ENCODE measurements around the gene SLC15A1.

SLC15A1 gene

GRCh38 chr13:98752467-98753290 lies at the start of gene SLC15A1:
Gene SLC15A1 (minus strand): TSS chr13:98752672. CDS start chr13:98752598, 74 bp downstream.
- H3K9ac ChIP-seq (ENCODE audit: low read length): no peak within 1 kb of the TSS
- H3K4me3 ChIP-seq (ENCODE audit: low read depth, low read length): peak within 1 kb of the TSS; percentile 65
- H3K9me3 ChIP-seq (ENCODE audit: control insufficient read depth, insufficient read depth, low read depth, low read length): no peaks in the 10 kb centered on the region
- H3K27me3 ChIP-seq (ENCODE audit: control insufficient read depth, insufficient read depth, low read length): peaks cover 42% of the 10 kb centered on the region
- no peak within 1 kb of the TSS for H3K27ac ChIP-seq (ENCODE audit: low read depth, low read length)
- no peaks in the 10 kb centered on the region for H3K36me3 ChIP-seq (ENCODE audit: control insufficient read depth, insufficient read depth, low read length)
- H3K4me1 ChIP-seq (ENCODE audit: control insufficient read depth, insufficient read depth, low read length): peaks cover 7% of the 10 kb centered on the region

- H3K36me3 ChIP-seq (ENCODE audit: control insufficient read depth, insufficient read depth, low read length): no peaks in the 10 kb centered on the region
- no peaks in the 10 kb centered on the region for H3K9me3 ChIP-seq (ENCODE audit: control insufficient read depth, insufficient read depth, low read depth, low read length)
- H3K27me3 ChIP-seq (ENCODE audit: control insufficient read depth, insufficient read depth, low read length): no peaks in the 10 kb centered on the region
- H3K27ac ChIP-seq (ENCODE audit: low read depth, low read length): no peak overlapping the region
- H3K9ac ChIP-seq (ENCODE audit: low read length): no peak overlapping the region
- H3K4me3 ChIP-seq (ENCODE audit: low read depth, low read length): no peak overlapping the region
- H3K4me1 ChIP-seq (ENCODE audit: control insufficient read depth, insufficient read depth, low read length): peaks cover 7% of the 10 kb centered on the region
These were observed 49.4 kb upstream of the SLC15A1 start for GRCh38 chr13:98801626-98802418.

GRCh38 chr13:98800078-98800477 lies 47.6 kb upstream of the SLC15A1 start:
- 0 out of 2 replicates have a peak, but pooled peaks cover 2% of the 10 kb centered on the region for H3K36me3 ChIP-seq (ENCODE audit: control insufficient read depth, insufficient read depth, low read length)
- H3K9me3 ChIP-seq (ENCODE audit: control insufficient read depth, insufficient read depth, low read depth, low read length): no peaks in the 10 kb centered on the region
- no peak overlapping the region for H3K27ac ChIP-seq (ENCODE audit: low read depth, low read length)
- H3K27me3 ChIP-seq (ENCODE audit: control insufficient read depth, insufficient read depth, low read length): no peaks in the 10 kb centered on the region
- H3K9ac ChIP-seq (ENCODE audit: low read length): no peak overlapping the region
- H3K4me3 ChIP-seq (ENCODE audit: low read depth, low read length): no peak overlapping the region
- peaks cover 13% of the 10 kb centered on the region for H3K4me1 ChIP-seq (ENCODE audit: control insufficient read depth, insufficient read depth, low read length)

- Histone ChIP-seq H3K4me1 (ENCODE audit: control insufficient read depth, insufficient read depth, low read length) (peaks cover 13% of the 10 kb centered on the region), H3K4me3 (ENCODE audit: low read depth, low read length) (no peak overlapping the region), H3K36me3 (ENCODE audit: control insufficient read depth, insufficient read depth, low read length) (0 out of 2 replicates have a peak, but pooled peaks cover 6% of the 10 kb centered on the region), H3K9me3 (ENCODE audit: control insufficient read depth, insufficient read depth, low read depth, low read length) (no peaks in the 10 kb centered on the region), H3K9ac (ENCODE audit: low read length) (no peak overlapping the region), H3K27ac (ENCODE audit: low read depth, low read length) (no peak overlapping the region), H3K27me3 (ENCODE audit: control insufficient read depth, insufficient read depth, low read length) (no peaks in the 10 kb centered on the region)
These were observed 46.6 kb upstream of the SLC15A1 start for GRCh38 chr13:98798849-98799645.

- H3K9ac ChIP-seq (ENCODE audit: low read length): no peak overlapping the region
- H3K4me1 ChIP-seq (ENCODE audit: control insufficient read depth, insufficient read depth, low read length): peaks cover 8% of the 10 kb centered on the region; the same call in 1 of the 2 replicates
- no peaks in the 10 kb centered on the region for H3K27me3 ChIP-seq (ENCODE audit: control insufficient read depth, insufficient read depth, low read length)
- no peak overlapping the region for H3K4me3 ChIP-seq (ENCODE audit: low read depth, low read length)
- no peak overlapping the region for H3K27ac ChIP-seq (ENCODE audit: low read depth, low read length)
- no peaks in the 10 kb centered on the region for H3K9me3 ChIP-seq (ENCODE audit: control insufficient read depth, insufficient read depth, low read depth, low read length)
- H3K36me3 ChIP-seq (ENCODE audit: control insufficient read depth, insufficient read depth, low read length): 0 out of 2 replicates have a peak, but pooled peaks cover 6% of the 10 kb centered on the region
These were observed 45.0 kb upstream of the SLC15A1 start for GRCh38 chr13:98797456-98797855.

GRCh38 chr13:98796798-98797197 lies 44.3 kb upstream of the SLC15A1 start:
- Histone ChIP-seq H3K9me3 (ENCODE audit: control insufficient read depth, insufficient read depth, low read depth, low read length) (no peaks in the 10 kb centered on the region), H3K27ac (ENCODE audit: low read depth, low read length) (no peak overlapping the region), H3K9ac (ENCODE audit: low read length) (no peak overlapping the region), H3K27me3 (ENCODE audit: control insufficient read depth, insufficient read depth, low read length) (no peaks in the 10 kb centered on the region), H3K4me3 (ENCODE audit: low read depth, low read length) (no peak overlapping the region), H3K36me3 (ENCODE audit: control insufficient read depth, insufficient read depth, low read length) (0 out of 2 replicates have a peak, but pooled peaks cover 6% of the 10 kb centered on the region), H3K4me1 (ENCODE audit: control insufficient read depth, insufficient read depth, low read length) (peaks cover 8% of the 10 kb centered on the region; the same call in 1 of the 2 replicates)

- Histone ChIP-seq H3K9ac (ENCODE audit: low read length) (no peak overlapping the region), H3K4me3 (ENCODE audit: low read depth, low read length) (no peak overlapping the region), H3K36me3 (ENCODE audit: control insufficient read depth, insufficient read depth, low read length) (0 out of 2 replicates have a peak, but pooled peaks cover 6% of the 10 kb centered on the region), H3K27ac (ENCODE audit: low read depth, low read length) (no peak overlapping the region), H3K9me3 (ENCODE audit: control insufficient read depth, insufficient read depth, low read depth, low read length) (0 out of 2 replicates have a peak, but pooled peaks cover 3% of the 10 kb centered on the region), H3K4me1 (ENCODE audit: control insufficient read depth, insufficient read depth, low read length) (peaks cover 8% of the 10 kb centered on the region; the same call in 1 of the 2 replicates), H3K27me3 (ENCODE audit: control insufficient read depth, insufficient read depth, low read length) (no peaks in the 10 kb centered on the region)
These were observed 43.7 kb upstream of the SLC15A1 start for GRCh38 chr13:98796191-98796590.

- H3K27ac ChIP-seq (ENCODE audit: low read depth, low read length): no peak overlapping the region
- H3K4me3 ChIP-seq (ENCODE audit: low read depth, low read length): no peak overlapping the region
- H3K9ac ChIP-seq (ENCODE audit: low read length): no peak overlapping the region
- H3K9me3 ChIP-seq (ENCODE audit: control insufficient read depth, insufficient read depth, low read depth, low read length): 0 out of 2 replicates have a peak, but pooled peaks cover 3% of the 10 kb centered on the region
- 0 out of 2 replicates have a peak, but pooled peaks cover 6% of the 10 kb centered on the region for H3K36me3 ChIP-seq (ENCODE audit: control insufficient read depth, insufficient read depth, low read length)
- no peaks in the 10 kb centered on the region for H3K27me3 ChIP-seq (ENCODE audit: control insufficient read depth, insufficient read depth, low read length)
- peaks cover 8% of the 10 kb centered on the region; the same call in 1 of the 2 replicates for H3K4me1 ChIP-seq (ENCODE audit: control insufficient read depth, insufficient read depth, low read length)
These were observed 42.7 kb upstream of the SLC15A1 start for GRCh38 chr13:98795220-98795619.

GRCh38 chr13:98794498-98794897 lies 42.0 kb upstream of the SLC15A1 start:
- no peak overlapping the region for H3K27ac ChIP-seq (ENCODE audit: low read depth, low read length)
- no peaks in the 10 kb centered on the region for H3K27me3 ChIP-seq (ENCODE audit: control insufficient read depth, insufficient read depth, low read length)
- peaks cover 8% of the 10 kb centered on the region; the same call in 1 of the 2 replicates for H3K4me1 ChIP-seq (ENCODE audit: control insufficient read depth, insufficient read depth, low read length)
- H3K9ac ChIP-seq (ENCODE audit: low read length): no peak overlapping the region
- no peak overlapping the region for H3K4me3 ChIP-seq (ENCODE audit: low read depth, low read length)
- 0 out of 2 replicates have a peak, but pooled peaks cover 6% of the 10 kb centered on the region for H3K36me3 ChIP-seq (ENCODE audit: control insufficient read depth, insufficient read depth, low read length)
- H3K9me3 ChIP-seq (ENCODE audit: control insufficient read depth, insufficient read depth, low read depth, low read length): peaks cover 3% of the 10 kb centered on the region; the same call in 1 of the 2 replicates

- Histone ChIP-seq H3K4me3 (ENCODE audit: low read depth, low read length) (no peak overlapping the region), H3K9ac (ENCODE audit: low read length) (no peak overlapping the region), H3K9me3 (ENCODE audit: control insufficient read depth, insufficient read depth, low read depth, low read length) (peaks cover 3% of the 10 kb centered on the region; the same call in 1 of the 2 replicates), H3K4me1 (ENCODE audit: control insufficient read depth, insufficient read depth, low read length) (peaks cover 8% of the 10 kb centered on the region; the same call in 1 of the 2 replicates), H3K36me3 (ENCODE audit: control insufficient read depth, insufficient read depth, low read length) (0 out of 2 replicates have a peak, but pooled peaks cover 6% of the 10 kb centered on the region), H3K27me3 (ENCODE audit: control insufficient read depth, insufficient read depth, low read length) (no peaks in the 10 kb centered on the region), H3K27ac (ENCODE audit: low read depth, low read length) (no peak overlapping the region)
These were observed 40.5 kb upstream of the SLC15A1 start for GRCh38 chr13:98792785-98793495.

All from HUES6 (cell line).